Loucy (cell line): ENCODE results near the gene ACOT8.

ENCODE experiments used
- H2AFZ ChIP-seq: fragments of 200-600 bp; sonication (generic); 2 replicates; pipeline ENCODE4 v1.6.0; 2016; ENCODE audit warnings: antibody characterized with exemption, mild to moderate bottlenecking, low read length, moderate library complexity
- H3F3A ChIP-seq: fragments of 200-600 bp; 2 replicates; pipeline ENCODE4 v1.6.0; 2016; ENCODE audit warnings: antibody characterized with exemption, low read depth, mild to moderate bottlenecking
- H3K27me3 ChIP-seq: fragments of 200-600 bp; sonication (generic); 2 replicates; pipeline ENCODE4 v1.6.1; 2014; ENCODE audit warnings: low read length, mild to moderate bottlenecking; ENCODE audit not compliant: insufficient read depth, poor library complexity, severe bottlenecking
- H3K36me3 ChIP-seq: fragments of 200-600 bp; sonication (generic); 2 replicates; pipeline ENCODE4 v1.6.1; 2016; ENCODE audit warnings: low read length; ENCODE audit not compliant: insufficient read depth
- H3K4me1 ChIP-seq: fragments of 200-600 bp; sonication (generic); 2 replicates; pipeline ENCODE4 v1.5.1; 2014; ENCODE audit warnings: low read length, mild to moderate bottlenecking; ENCODE audit not compliant: insufficient read depth, poor library complexity, severe bottlenecking
- H3K4me2 ChIP-seq: fragments of 200-600 bp; sonication (generic); 2 replicates; pipeline ENCODE4 v1.6.0; 2014; ENCODE audit warnings: antibody characterized with exemption, low read length, low read depth, mild to moderate bottlenecking; ENCODE audit not compliant: poor library complexity, severe bottlenecking
- H3K4me3 ChIP-seq: fragments of 200-600 bp; sonication (generic); 2 replicates; pipeline ENCODE4 v1.5.1; 2014; ENCODE audit warnings: low read length, mild to moderate bottlenecking, mixed read lengths; ENCODE audit not compliant: poor library complexity, severe bottlenecking
- H3K79me2 ChIP-seq: fragments of 200-600 bp; sonication (generic); 2 replicates; pipeline ENCODE4 v1.6.1; 2014; ENCODE audit warnings: low read length; ENCODE audit not compliant: insufficient read depth
- H3K9ac ChIP-seq: fragments of 200-600 bp; sonication (generic); 2 replicates; pipeline ENCODE4 v1.6.0; 2014; ENCODE audit warnings: mild to moderate bottlenecking, low read depth, low read length, moderate library complexity; ENCODE audit not compliant: poor library complexity, severe bottlenecking
- H3K9me2 ChIP-seq: fragments of 200-600 bp; sonication (generic); replicated peaks from 2 replicates; pipeline ENCODE4 v1.6.1; 2016; ENCODE audit warnings: low read depth, low read length, mixed read lengths
- H3K9me3 ChIP-seq: fragments of 200-600 bp; sonication (generic); 2 replicates; pipeline ENCODE4 v1.6.1; 2014; ENCODE audit warnings: mild to moderate bottlenecking, antibody characterized with exemption, low read length, low read depth; ENCODE audit not compliant: insufficient read depth
- H4K20me1 ChIP-seq: fragments of 200-600 bp; sonication (generic); 2 replicates; pipeline ENCODE4 v1.6.0; 2014; ENCODE audit warnings: antibody characterized with exemption, low read length, mild to moderate bottlenecking; ENCODE audit not compliant: insufficient read depth, poor library complexity, severe bottlenecking
- EZH2phosphoT487 ChIP-seq: fragments of 200-600 bp; IDR thresholded peaks from 2 replicates; pipeline ENCODE4 v1.6.1; 2018; ENCODE audit warnings: antibody characterized with exemption, mild to moderate bottlenecking, moderate library complexity, borderline replicate concordance
- TF ChIP-seq, protein P1 (sequence below): fragments of 200-600 bp; sonication (generic); conservative IDR thresholded peaks from 2 replicates; pipeline ENCODE4 v1.5.1; 2014; ENCODE audit warnings: mild to moderate bottlenecking, antibody characterized with exemption, low read length

Gene ACOT8

DNA sequence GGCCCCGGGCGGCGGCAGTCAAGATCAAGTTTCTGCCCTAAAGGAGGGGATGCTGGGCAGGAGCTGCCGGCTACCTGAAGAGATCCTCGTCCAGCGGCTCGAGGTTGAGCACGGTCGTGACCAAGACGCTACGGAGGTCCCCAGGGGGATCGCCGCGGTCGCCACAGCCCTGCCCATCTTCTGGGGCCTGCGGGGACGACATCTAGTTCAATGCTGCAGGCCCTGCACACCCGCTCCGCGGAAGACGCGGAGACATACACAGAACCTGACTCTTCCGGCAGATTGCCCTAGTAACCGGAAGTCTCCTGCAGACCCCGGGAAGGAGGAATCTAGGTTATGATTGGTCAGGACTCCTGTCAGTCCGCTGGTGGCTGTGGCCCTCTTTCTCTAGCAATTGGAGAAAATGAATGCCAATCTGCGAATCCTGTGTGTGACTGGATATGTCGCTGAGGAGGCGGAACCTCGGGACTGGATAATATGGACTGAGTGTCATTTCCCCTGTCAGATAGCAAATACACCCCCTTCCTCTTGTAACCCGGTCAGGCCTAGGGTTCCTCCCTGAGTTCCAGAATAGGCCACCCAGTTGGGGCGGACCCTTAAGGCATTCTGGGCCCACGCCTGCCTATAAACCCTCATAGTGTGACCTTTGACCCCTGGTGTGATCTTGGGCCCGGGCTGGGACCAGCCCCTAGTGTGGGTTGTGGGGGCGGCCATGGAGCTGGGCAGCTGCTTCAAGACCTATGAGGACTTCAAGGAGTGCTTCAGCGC, at the start of gene ACOT8, which contains the start of gene ZSWIM3:
TSS of gene ACOT8 (minus strand) at position 279 of the 768 bp plus-strand sequence. CDS start at position 202, 77 bp downstream.
TSS of gene ZSWIM3 (plus strand) at position 501 of the 768 bp plus-strand sequence. CDS start at position 713, 212 bp downstream.
- peak within 1 kb of the TSS; percentile 91 for H3K4me2 ChIP-seq
- H3F3A ChIP-seq: no peaks in the 10 kb centered on the region
- TF ChIP-seq, protein P1, sequence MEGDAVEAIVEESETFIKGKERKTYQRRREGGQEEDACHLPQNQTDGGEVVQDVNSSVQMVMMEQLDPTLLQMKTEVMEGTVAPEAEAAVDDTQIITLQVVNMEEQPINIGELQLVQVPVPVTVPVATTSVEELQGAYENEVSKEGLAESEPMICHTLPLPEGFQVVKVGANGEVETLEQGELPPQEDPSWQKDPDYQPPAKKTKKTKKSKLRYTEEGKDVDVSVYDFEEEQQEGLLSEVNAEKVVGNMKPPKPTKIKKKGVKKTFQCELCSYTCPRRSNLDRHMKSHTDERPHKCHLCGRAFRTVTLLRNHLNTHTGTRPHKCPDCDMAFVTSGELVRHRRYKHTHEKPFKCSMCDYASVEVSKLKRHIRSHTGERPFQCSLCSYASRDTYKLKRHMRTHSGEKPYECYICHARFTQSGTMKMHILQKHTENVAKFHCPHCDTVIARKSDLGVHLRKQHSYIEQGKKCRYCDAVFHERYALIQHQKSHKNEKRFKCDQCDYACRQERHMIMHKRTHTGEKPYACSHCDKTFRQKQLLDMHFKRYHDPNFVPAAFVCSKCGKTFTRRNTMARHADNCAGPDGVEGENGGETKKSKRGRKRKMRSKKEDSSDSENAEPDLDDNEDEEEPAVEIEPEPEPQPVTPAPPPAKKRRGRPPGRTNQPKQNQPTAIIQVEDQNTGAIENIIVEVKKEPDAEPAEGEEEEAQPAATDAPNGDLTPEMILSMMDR: no peak
- no peak for TF ChIP-seq EZH2phosphoT487
- H4K20me1 ChIP-seq: peaks cover 3% of the 10 kb centered on the region
- peak within 1 kb of the TSS; percentile 89 for H3K4me3 ChIP-seq
- peaks cover 42% of the 10 kb centered on the region for H3K4me1 ChIP-seq
- no peaks in the 10 kb centered on the region for H3K36me3 ChIP-seq
- peak within 1 kb of the TSS; percentile 83 for H3K9ac ChIP-seq
- H2AFZ ChIP-seq: peak within 1 kb of the TSS; percentile 90
- H3K9me3 ChIP-seq: no peaks in the 10 kb centered on the region
- no peaks in the 10 kb centered on the region for H3K27me3 ChIP-seq
- peaks cover 38% of the 10 kb centered on the region for H3K79me2 ChIP-seq
- no peaks in the 10 kb centered on the region for H3K9me2 ChIP-seq

DNA sequence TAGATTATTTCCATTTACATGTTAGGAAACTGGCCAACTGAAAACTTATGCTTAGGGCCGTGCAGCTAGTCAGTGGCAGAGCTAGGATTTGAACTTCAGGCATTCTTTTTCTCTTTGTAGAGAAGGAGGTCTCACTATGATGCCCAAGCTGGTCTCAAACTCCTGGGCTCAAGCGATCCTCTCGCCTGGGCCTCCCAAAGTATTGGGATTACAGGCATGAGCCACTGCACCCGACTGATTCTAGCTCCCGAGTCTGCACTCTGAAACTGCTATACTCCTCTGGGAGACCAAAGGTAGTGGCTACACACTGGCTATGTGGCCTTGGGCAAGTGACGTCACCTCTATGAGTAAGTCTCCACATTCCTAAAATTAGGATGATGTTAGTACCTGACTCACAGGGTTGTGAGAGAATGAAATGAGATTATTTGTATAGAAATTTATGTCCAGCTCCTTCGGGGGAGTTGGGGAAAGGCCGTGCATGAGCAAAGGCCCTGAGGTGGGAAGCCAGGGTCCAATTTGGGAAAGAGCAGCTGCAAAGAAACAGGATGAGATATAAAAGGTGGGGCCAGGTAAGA, 48.4 kb upstream of the ACOT8 start:
- Histone ChIP-seq H3K4me1 (peaks cover 4% of the 10 kb centered on the region), H3K4me2 (no peak overlapping the region), H3K79me2 (no peaks in the 10 kb centered on the region), H3F3A (no peaks in the 10 kb centered on the region), H2AFZ (no peak overlapping the region), H3K9me3 (no peaks in the 10 kb centered on the region), H3K36me3 (no peaks in the 10 kb centered on the region), H3K4me3 (no peak overlapping the region), H4K20me1 (no peaks in the 10 kb centered on the region), H3K9me2 (no peaks in the 10 kb centered on the region), H3K27me3 (no peaks in the 10 kb centered on the region), H3K9ac (no peak overlapping the region)
- TF ChIP-seq EZH2phosphoT487: no peak
- TF ChIP-seq, protein P1: no peak

DNA sequence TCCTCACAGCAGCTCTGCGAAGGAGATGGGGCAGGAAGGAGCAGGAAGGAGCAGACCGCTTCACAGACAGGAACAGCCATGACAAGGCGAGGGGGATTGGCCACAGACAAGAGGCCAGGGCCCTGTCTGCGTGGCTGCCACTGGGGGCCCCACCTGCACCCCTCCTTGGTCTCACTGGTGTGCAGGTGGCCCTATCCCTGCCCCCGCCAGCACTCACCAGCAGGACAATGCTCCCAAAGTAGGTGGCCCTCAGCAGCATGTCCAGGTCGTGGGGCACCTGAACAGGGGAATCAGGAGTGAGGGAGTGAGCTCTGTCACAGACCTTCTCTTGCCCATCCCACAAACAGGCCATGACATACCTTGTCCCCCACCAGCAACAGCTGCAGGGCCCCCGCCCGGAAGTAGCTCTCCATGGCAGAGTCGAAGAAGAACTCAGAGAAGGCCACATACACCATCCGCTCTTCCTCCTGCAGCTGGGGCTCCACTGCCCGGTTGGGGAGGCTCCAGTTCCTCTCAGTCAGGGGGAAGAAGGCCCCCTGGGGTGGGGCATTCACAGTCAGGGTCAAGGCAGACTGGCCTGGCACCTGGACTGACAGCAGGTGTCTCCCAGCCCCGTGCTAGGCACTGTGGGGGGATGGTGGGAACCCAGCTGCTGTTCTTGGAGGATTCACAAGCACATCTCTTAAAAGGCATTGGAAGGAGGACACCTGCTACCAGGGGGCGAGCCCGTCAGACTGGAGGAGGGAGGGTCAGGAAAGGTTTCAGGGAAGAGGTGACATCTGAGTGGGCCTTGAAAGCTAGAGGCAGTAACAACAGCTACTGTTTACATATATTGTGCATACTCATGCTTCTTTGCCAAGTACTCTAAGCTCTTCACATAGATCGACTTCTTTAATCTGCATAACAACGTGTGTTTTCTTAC, 47.7 kb upstream of the ACOT8 start:
- no peak overlapping the region for H3K4me2 ChIP-seq
- no peak overlapping the region for H3K9ac ChIP-seq
- TF ChIP-seq, protein P1: no peak
- TF ChIP-seq EZH2phosphoT487: no peak

More for the DNA sequence above, 47.7 kb upstream of the ACOT8 start:
- no peaks in the 10 kb centered on the region for H3K9me3 ChIP-seq
- H3K9me2 ChIP-seq: no peaks in the 10 kb centered on the region
- H3K4me3 ChIP-seq: no peak overlapping the region
- no peaks in the 10 kb centered on the region for H3F3A ChIP-seq
- H3K79me2 ChIP-seq: no peaks in the 10 kb centered on the region
- no peaks in the 10 kb centered on the region for H4K20me1 ChIP-seq
- H2AFZ ChIP-seq: no peak overlapping the region
- peaks cover 4% of the 10 kb centered on the region for H3K4me1 ChIP-seq
- no peaks in the 10 kb centered on the region for H3K27me3 ChIP-seq
- no peaks in the 10 kb centered on the region for H3K36me3 ChIP-seq
